Keratinocyte (primary cell): ENCODE data around the gene CHRNB4. TPM values are rescaled to one million over a fixed set of nuclear protein-coding genes. Genes with fewer than 3 reads are reported as not detected.
"Not testable (repeated sequence)": the region's sequence is repeated elsewhere in the genome, so short reads cannot be mapped to it uniquely, and the experiment has no call there.

Experiments used
- DNase-seq: peaks from one replicate; pipeline ENCODE4 v3.0.0-alpha.2; 2011; ENCODE audit warnings: low read depth, missing footprints, low spot score
- FAIRE-seq: peaks from 2 replicates; lab custom pipeline; 2011; peaks lifted over from hg19 to GRCh38; lab: Jason Lieb, UNC
- H2AFZ ChIP-seq: 2 replicates; pipeline ENCODE4 v1.6.0; 2012; ENCODE audit warnings: low read length, control low read depth, inconsistent platforms; ENCODE audit not compliant: control insufficient read depth
- H3K27ac ChIP-seq: 2 replicates; pipeline ENCODE4 v1.5.1; 2011; ENCODE audit warnings: low read length; ENCODE audit not compliant: control insufficient read depth, insufficient read depth
- H3K27me3 ChIP-seq: 3 replicates; pipeline ENCODE4 v1.6.0; 2011; ENCODE audit warnings: low read length; ENCODE audit not compliant: control insufficient read depth, insufficient read depth; ENCODE audit errors: extremely low read depth
- H3K36me3 ChIP-seq, 2 experiments: 2 replicates in 1 of 2; 3 replicates in 1 of 2; pipeline ENCODE4 v1.5.1; 2011; ENCODE audit warnings: low read length in 2 of 2, mild to moderate bottlenecking in 1 of 2; ENCODE audit not compliant: control insufficient read depth in 2 of 2, insufficient read depth in 2 of 2; ENCODE audit errors: extremely low read depth in 1 of 2
- H3K4me1 ChIP-seq: 3 replicates; pipeline ENCODE4 v1.5.1; 2011; ENCODE audit warnings: low read length; ENCODE audit not compliant: control insufficient read depth, insufficient read depth; ENCODE audit errors: extremely low read depth
- H3K4me2 ChIP-seq: 3 replicates; pipeline ENCODE4 v1.6.0; 2011; ENCODE audit warnings: low read depth, low read length; ENCODE audit not compliant: control insufficient read depth, insufficient read depth; ENCODE audit errors: extremely low read depth
- H3K4me3 ChIP-seq, 3 experiments: fragments of 200-600 bp in 1 of 3; sonication (generic) in 1 of 3; 2 replicates in 2 of 3; 3 replicates in 1 of 3; pipeline ENCODE4 v1.5.1; 2011 to 2016; ENCODE audit warnings: low read length in 3 of 3, mild to moderate bottlenecking in 3 of 3, control low read depth in 2 of 3, inconsistent platforms in 1 of 3, low read depth in 1 of 3, mixed read lengths in 1 of 3, mixed run types in 1 of 3, moderate library complexity in 1 of 3; ENCODE audit not compliant: control insufficient read depth in 2 of 3, insufficient read depth in 2 of 3; ENCODE audit errors: extremely low read depth in 1 of 3
- H3K79me2 ChIP-seq: 2 replicates; pipeline ENCODE4 v1.6.0; 2012; ENCODE audit warnings: low read length; ENCODE audit not compliant: control insufficient read depth, insufficient read depth
- H3K9ac ChIP-seq: 3 replicates; pipeline ENCODE4 v1.6.0; 2011; ENCODE audit warnings: low read length; ENCODE audit not compliant: control insufficient read depth, insufficient read depth; ENCODE audit errors: extremely low read depth
- H3K9me1 ChIP-seq: 3 replicates; pipeline ENCODE4 v1.6.0; 2011; ENCODE audit warnings: low read length; ENCODE audit not compliant: control insufficient read depth, insufficient read depth; ENCODE audit errors: extremely low read depth
- H3K9me3 ChIP-seq: 2 replicates; pipeline ENCODE4 v1.5.1; 2012; ENCODE audit warnings: low read depth, low read length; ENCODE audit not compliant: control insufficient read depth
- H4K20me1 ChIP-seq: 3 replicates; pipeline ENCODE4 v1.6.0; 2011; ENCODE audit warnings: low read length; ENCODE audit not compliant: control insufficient read depth, insufficient read depth; ENCODE audit errors: extremely low read depth
- EZH2 ChIP-seq: IDR thresholded peaks from one replicate; pipeline ENCODE4 v1.6.1; 2012; ENCODE audit warnings: inconsistent platforms, mild to moderate bottlenecking, low read length, moderate library complexity
- dilution Hi-C: fragments of 300-500 bp; cut with MboI; formaldehyde crosslinking; loops from one replicate; pipeline ENCODE4 v1.7.0; 2020; ENCODE audit warnings: low sequenced_read_pairs; ENCODE audit not compliant: extremely low pct_ligation_motif_present
- polyA plus RNA-seq, 5 experiments: library from polyadenylated mRNA; depleted of rRNA in 3 of 5; stranded (reverse) in 3 of 5; stranded (forward) in 1 of 5; unstranded in 1 of 5; fragments of >200 nt; gene quantifications; 1 replicate in 1 of 5; 2 replicates in 3 of 5; 3 replicates in 1 of 5; pipeline versions ENCODE4 v1.2.1 to v1.2.3, GENCODE V29; 2011 to 2012; ENCODE audit warnings: missing spikeins in 2 of 5, low read depth in 1 of 5, low replicate concordance in 1 of 5
- TF ChIP-seq, protein P1 (sequence below), 3 experiments: IDR thresholded peaks in 1 of 3; conservative IDR thresholded peaks in 1 of 3; optimal IDR thresholded peaks in 1 of 3; 2 replicates in 2 of 3; 3 replicates in 1 of 3; pipeline versions ENCODE3 to v1.5.1; 2011; ENCODE audit warnings: low read length in 3 of 3, mild to moderate bottlenecking in 3 of 3, moderate library complexity in 2 of 3, control low read depth in 1 of 3, inconsistent platforms in 1 of 3; ENCODE audit not compliant: insufficient read depth in 2 of 3; ENCODE audit errors: extremely low read depth in 1 of 3

The CHRNB4 gene
- polyA plus RNA-seq, 1 donor (not counting 4 experiments of a cell fraction or from before 2014, with no cell fraction given) = 0.04 TPM

DNA sequence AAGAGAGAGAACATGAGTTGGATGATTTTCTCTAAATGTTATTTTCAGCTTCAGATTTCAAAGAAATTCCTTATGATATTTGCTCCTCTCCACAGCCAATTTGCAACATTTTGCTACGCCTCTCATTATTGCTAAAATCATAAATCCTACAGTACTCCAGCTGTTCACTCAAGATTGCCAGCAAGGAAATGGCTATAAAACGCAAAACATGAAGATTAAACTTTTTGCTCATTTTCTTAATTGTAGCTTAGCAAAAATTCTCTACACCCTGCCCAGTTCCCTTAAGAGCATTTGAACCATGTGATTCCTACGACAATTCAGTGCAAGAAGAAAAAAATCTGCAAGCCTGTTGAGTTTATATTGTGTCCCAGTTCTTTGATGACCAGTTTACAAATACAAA lies 27.0 kb downstream of the CHRNB4 start:
- Histone ChIP-seq H3K4me1 (no peaks in the 10 kb centered on the region), H2AFZ (no peak overlapping the region), H3K79me2 (no peaks in the 10 kb centered on the region), H3K9me3 (no peaks in the 10 kb centered on the region), H3K27ac (no peak overlapping the region), H3K4me2 (no peak overlapping the region), H3K36me3 (no peaks in the 10 kb centered on the region), H3K9ac (no peak overlapping the region), H3K27me3 (peaks cover 3% of the 10 kb centered on the region), H3K9me1 (no peaks in the 10 kb centered on the region), H4K20me1 (no peaks in the 10 kb centered on the region), H3K4me3 (no peak overlapping the region)
- dilution Hi-C loops = no loop called here
- FAIRE-seq = no peak
- DNase-seq = no peak
- TF ChIP-seq EZH2 = no peak
- TF ChIP-seq, protein P1, sequence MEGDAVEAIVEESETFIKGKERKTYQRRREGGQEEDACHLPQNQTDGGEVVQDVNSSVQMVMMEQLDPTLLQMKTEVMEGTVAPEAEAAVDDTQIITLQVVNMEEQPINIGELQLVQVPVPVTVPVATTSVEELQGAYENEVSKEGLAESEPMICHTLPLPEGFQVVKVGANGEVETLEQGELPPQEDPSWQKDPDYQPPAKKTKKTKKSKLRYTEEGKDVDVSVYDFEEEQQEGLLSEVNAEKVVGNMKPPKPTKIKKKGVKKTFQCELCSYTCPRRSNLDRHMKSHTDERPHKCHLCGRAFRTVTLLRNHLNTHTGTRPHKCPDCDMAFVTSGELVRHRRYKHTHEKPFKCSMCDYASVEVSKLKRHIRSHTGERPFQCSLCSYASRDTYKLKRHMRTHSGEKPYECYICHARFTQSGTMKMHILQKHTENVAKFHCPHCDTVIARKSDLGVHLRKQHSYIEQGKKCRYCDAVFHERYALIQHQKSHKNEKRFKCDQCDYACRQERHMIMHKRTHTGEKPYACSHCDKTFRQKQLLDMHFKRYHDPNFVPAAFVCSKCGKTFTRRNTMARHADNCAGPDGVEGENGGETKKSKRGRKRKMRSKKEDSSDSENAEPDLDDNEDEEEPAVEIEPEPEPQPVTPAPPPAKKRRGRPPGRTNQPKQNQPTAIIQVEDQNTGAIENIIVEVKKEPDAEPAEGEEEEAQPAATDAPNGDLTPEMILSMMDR (optimal IDR thresholded peaks at IDR 0.05 in 1 of 3, IDR thresholded peaks at IDR 0.05 in 1 of 3, conservative IDR thresholded peaks at IDR 0.05 in 1 of 3; ENCODE audit: extremely low read depth in 1 of 3, insufficient read depth in 2 of 3, low read length in 3 of 3) = no peak

DNA sequence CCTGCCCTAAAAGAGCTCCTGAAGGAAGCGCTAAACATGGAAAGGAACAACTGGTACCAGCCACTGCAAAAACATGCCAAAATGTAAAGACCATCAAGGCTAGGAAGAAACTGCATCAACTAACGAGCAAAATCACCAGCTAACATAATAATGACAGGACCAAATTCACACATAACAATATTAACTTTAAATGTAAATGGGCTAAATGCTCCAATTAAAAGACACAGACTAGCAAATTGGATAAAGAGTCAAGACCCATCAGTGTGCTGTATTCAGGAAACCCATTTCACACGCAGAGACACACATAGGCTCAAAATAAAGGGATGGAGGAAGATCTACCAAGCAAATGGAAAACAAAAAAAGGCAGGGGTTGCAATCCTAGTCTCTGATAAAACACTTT lies 31.5 kb downstream of the CHRNB4 start:
- H2AFZ ChIP-seq, H3K27ac ChIP-seq, FAIRE-seq, H3K27me3 ChIP-seq, DNase-seq, H3K79me2 ChIP-seq, H3K4me2 ChIP-seq, H4K20me1 ChIP-seq, H3K9ac ChIP-seq, H3K36me3 ChIP-seq, H3K9me1 ChIP-seq, dilution Hi-C loops, H3K4me1 ChIP-seq, H3K4me3 ChIP-seq, H3K9me3 ChIP-seq: not testable (repeated sequence)

DNA sequence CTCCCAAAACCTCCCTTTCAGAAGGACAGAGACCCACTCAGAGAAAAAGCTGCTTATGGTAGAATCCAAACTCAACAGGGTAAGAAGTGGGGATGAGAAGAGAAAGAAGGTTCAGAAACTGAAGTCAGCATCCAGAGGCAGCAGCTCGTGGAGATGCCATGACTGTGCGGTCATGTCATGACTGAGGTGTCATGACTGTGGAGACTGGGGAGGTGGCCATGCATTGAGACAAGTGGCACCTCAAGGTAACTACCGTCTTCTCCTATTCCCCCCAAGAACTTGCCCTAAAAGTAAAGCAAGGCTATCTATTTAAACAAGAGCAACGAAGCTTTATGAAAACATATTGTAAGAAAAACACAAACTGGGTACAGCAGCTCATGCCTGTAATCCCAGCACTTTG lies 35.3 kb downstream of the CHRNB4 start:
- Histone ChIP-seq H2AFZ (no peak overlapping the region), H3K9me3 (no peaks in the 10 kb centered on the region), H3K4me1 (no peaks in the 10 kb centered on the region), H3K4me2 (no peak overlapping the region), H3K27ac (no peak overlapping the region), H3K36me3 (no peaks in the 10 kb centered on the region), H3K9ac (no peak overlapping the region), H3K4me3 (no peak overlapping the region), H4K20me1 (no peaks in the 10 kb centered on the region), H3K9me1 (no peaks in the 10 kb centered on the region), H3K79me2 (no peaks in the 10 kb centered on the region), H3K27me3 (no peaks in the 10 kb centered on the region)
- FAIRE-seq = no peak
- DNase-seq = no peak
- TF ChIP-seq, protein P1 (optimal IDR thresholded peaks at IDR 0.05 in 1 of 3, IDR thresholded peaks at IDR 0.05 in 1 of 3, conservative IDR thresholded peaks at IDR 0.05 in 1 of 3; ENCODE audit: extremely low read depth in 1 of 3, insufficient read depth in 2 of 3, low read length in 3 of 3) = no peak
- TF ChIP-seq EZH2 = no peak
- dilution Hi-C loops = no loop called here
